Gastrocnemius medialis (tissue), 4 donors: ENCODE measurements around the gene UNC13B.

ENCODE experiments used
- POLR2A ChIP-seq, 2 donors: fragments of 450-650 bp; IDR thresholded peaks; one replicate each; pipeline ENCODE4 v1.6.1; 2017; ENCODE audit warnings: antibody characterized with exemption in 2 of 2, mild to moderate bottlenecking in 2 of 2, moderate library complexity in 2 of 2
- TF ChIP-seq, protein P1 (sequence below), 5 experiments: fragments of 450-650 bp in 3 of 5; fragments of 200-600 bp in 2 of 5; sonication (generic) in 2 of 5; IDR thresholded peaks in 4 of 5; conservative IDR thresholded peaks in 1 of 5; 1 replicate in 4 of 5; 2 replicates in 1 of 5; pipeline ENCODE4 v1.5.1; 2016 to 2019; ENCODE audit warnings: antibody characterized with exemption in 5 of 5, mild to moderate bottlenecking in 3 of 5, moderate library complexity in 3 of 5

- TF ChIP-seq POLR2A (IDR thresholded peaks at IDR 0.05) = peak; percentile 76 to 91
- TF ChIP-seq, protein P1, sequence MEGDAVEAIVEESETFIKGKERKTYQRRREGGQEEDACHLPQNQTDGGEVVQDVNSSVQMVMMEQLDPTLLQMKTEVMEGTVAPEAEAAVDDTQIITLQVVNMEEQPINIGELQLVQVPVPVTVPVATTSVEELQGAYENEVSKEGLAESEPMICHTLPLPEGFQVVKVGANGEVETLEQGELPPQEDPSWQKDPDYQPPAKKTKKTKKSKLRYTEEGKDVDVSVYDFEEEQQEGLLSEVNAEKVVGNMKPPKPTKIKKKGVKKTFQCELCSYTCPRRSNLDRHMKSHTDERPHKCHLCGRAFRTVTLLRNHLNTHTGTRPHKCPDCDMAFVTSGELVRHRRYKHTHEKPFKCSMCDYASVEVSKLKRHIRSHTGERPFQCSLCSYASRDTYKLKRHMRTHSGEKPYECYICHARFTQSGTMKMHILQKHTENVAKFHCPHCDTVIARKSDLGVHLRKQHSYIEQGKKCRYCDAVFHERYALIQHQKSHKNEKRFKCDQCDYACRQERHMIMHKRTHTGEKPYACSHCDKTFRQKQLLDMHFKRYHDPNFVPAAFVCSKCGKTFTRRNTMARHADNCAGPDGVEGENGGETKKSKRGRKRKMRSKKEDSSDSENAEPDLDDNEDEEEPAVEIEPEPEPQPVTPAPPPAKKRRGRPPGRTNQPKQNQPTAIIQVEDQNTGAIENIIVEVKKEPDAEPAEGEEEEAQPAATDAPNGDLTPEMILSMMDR (IDR thresholded peaks at IDR 0.05 in 4 of 5, conservative IDR thresholded peaks at IDR 0.05 in 1 of 5) = peak in 3 of 5 experiments; percentile 12 to 32 (median 31)
Measured at GRCh38 chr9:35161713-35162604, at the start of gene UNC13B.
